IMR-90 (cell line): ENCODE results near the gene MUC6. TPM values are rescaled to one million over a fixed set of nuclear protein-coding genes. Genes with fewer than 3 reads are reported as not detected.

Experiments
- ATAC-seq: fragments of 200-7000 bp; cut with Tn5 transposase; 2 replicates; pipeline ENCODE4 v1.9.1; 2020; ENCODE audit warnings: low read depth, mild to moderate bottlenecking, moderate library complexity
- BruUV-seq: library from RNA; stranded (reverse); fragments of 400-500 nt; replicated peaks from 2 replicates; lab custom pipeline; 2021; lab: Mats Ljungman, UMichigan
- CTCF ChIA-PET: fragments of 300-600 bp; formaldehyde crosslinking; extraction: SDS; loops from one replicate; lab custom pipeline; 2021; ENCODE audit warnings: antibody characterized with exemption; lab: Yijun Ruan, JAX
- POLR2A ChIA-PET: fragments of 300-600 bp; sonication (Branson Sonifier 250); formaldehyde crosslinking; loops from one replicate; lab custom pipeline; 2022; ENCODE audit warnings: antibody characterized with exemption; ENCODE audit not compliant: unreplicated experiment; lab: Charles Lee
- DNase-seq: peaks from one replicate; pipeline ENCODE4 v3.0.0; 2013
- H2AFZ ChIP-seq: replicated peaks from 2 replicates; pipeline ENCODE3; 2013; ENCODE audit warnings: low read length, mild to moderate bottlenecking; ENCODE audit not compliant: poor library complexity
- H2AK5ac ChIP-seq: 2 replicates; pipeline ENCODE4 v1.6.1; 2013; ENCODE audit warnings: low read depth, low read length, inconsistent platforms
- H2AK9ac ChIP-seq: replicated peaks from 2 replicates; pipeline ENCODE3; 2013; ENCODE audit warnings: mild to moderate bottlenecking, low read depth, low read length, moderate library complexity; ENCODE audit not compliant: poor library complexity
- H2BK120ac ChIP-seq: 2 replicates; pipeline ENCODE4 v1.6.1; 2013; ENCODE audit warnings: low read depth, low read length, inconsistent platforms
- H2BK15ac ChIP-seq: 3 replicates; pipeline ENCODE4 v1.6.1; 2013; ENCODE audit warnings: low read depth, low read length, inconsistent platforms
- H2BK20ac ChIP-seq: 2 replicates; pipeline ENCODE4 v1.6.1; 2013; ENCODE audit warnings: low read depth, mild to moderate bottlenecking, inconsistent platforms, low read length, moderate library complexity
- H2BK5ac ChIP-seq: 2 replicates; pipeline ENCODE4 v1.6.1; 2013; ENCODE audit warnings: mild to moderate bottlenecking, low read depth, low read length, inconsistent platforms; ENCODE audit not compliant: poor library complexity, severe bottlenecking
- H3K14ac ChIP-seq: replicated peaks from 2 replicates; pipeline ENCODE4 v1.6.1; 2013; ENCODE audit warnings: low read depth, low read length, inconsistent platforms
- H3K18ac ChIP-seq: 2 replicates; pipeline ENCODE4 v1.6.1; 2013; ENCODE audit warnings: low read depth, low read length, control low read depth
- H3K23ac ChIP-seq: 2 replicates; pipeline ENCODE4 v1.6.1; 2013; ENCODE audit warnings: low read depth, low read length, inconsistent platforms
- H3K27ac ChIP-seq: 2 replicates; pipeline ENCODE4 v1.5.1; 2013; ENCODE audit warnings: mild to moderate bottlenecking, control low read depth, low read length; ENCODE audit not compliant: insufficient read depth
- H3K27me3 ChIP-seq: 2 replicates; pipeline ENCODE4 v1.6.1; 2013; ENCODE audit warnings: low read length; ENCODE audit not compliant: control insufficient read depth, insufficient read depth
- H3K36me3 ChIP-seq: 2 replicates; pipeline ENCODE4 v1.6.1; 2013; ENCODE audit warnings: low read length, mixed read lengths; ENCODE audit not compliant: control insufficient read depth, insufficient read depth
- H3K4ac ChIP-seq: 2 replicates; pipeline ENCODE4 v1.6.1; 2013; ENCODE audit warnings: low read depth, low read length, inconsistent platforms
- H3K4me1 ChIP-seq: 2 replicates; pipeline ENCODE4 v1.6.1; 2013; ENCODE audit warnings: low read length, mixed read lengths; ENCODE audit not compliant: control insufficient read depth, insufficient read depth
- H3K4me2 ChIP-seq: 2 replicates; pipeline ENCODE4 v1.6.1; 2013; ENCODE audit warnings: low read depth, mild to moderate bottlenecking, control low read depth, low read length, moderate library complexity
- H3K4me3 ChIP-seq: 2 replicates; pipeline ENCODE4 v1.5.1; 2013; ENCODE audit warnings: low read depth, mild to moderate bottlenecking, control low read depth, low read length, moderate library complexity; ENCODE audit not compliant: insufficient read depth
- H3K56ac ChIP-seq: 2 replicates; pipeline ENCODE4 v1.6.1; 2013; ENCODE audit warnings: low read length, inconsistent platforms; ENCODE audit not compliant: insufficient read depth; ENCODE audit errors: extremely low read depth
- H3K79me1 ChIP-seq, 2 experiments: 2 replicates each; pipeline ENCODE4 v1.6.1; 2013; ENCODE audit warnings: low read length in 2 of 2, inconsistent platforms in 1 of 2, low read depth in 1 of 2
- H3K9ac ChIP-seq: 2 replicates; pipeline ENCODE4 v1.6.1; 2013; ENCODE audit warnings: low read depth, low read length, control low read depth
- H3K9me1 ChIP-seq: 2 replicates; pipeline ENCODE4 v1.6.1; 2013; ENCODE audit warnings: low read length, inconsistent platforms; ENCODE audit not compliant: insufficient read depth
- H3K9me3 ChIP-seq: 2 replicates; pipeline ENCODE4 v1.6.1; 2013; ENCODE audit warnings: low read length; ENCODE audit not compliant: control insufficient read depth, insufficient read depth
- H4K20me1 ChIP-seq: 2 replicates; pipeline ENCODE4 v1.6.1; 2013; ENCODE audit warnings: low read length, inconsistent platforms; ENCODE audit not compliant: insufficient read depth
- H4K5ac ChIP-seq: 2 replicates; pipeline ENCODE4 v1.6.1; 2013; ENCODE audit warnings: mild to moderate bottlenecking, low read depth, low read length, control low read depth
- H4K8ac ChIP-seq, 2 experiments: 2 replicates each; pipeline ENCODE4 v1.6.1; 2013; ENCODE audit warnings: low read depth in 2 of 2, low read length in 2 of 2, control low read depth in 1 of 2, inconsistent platforms in 1 of 2
- H4K91ac ChIP-seq: 2 replicates; pipeline ENCODE4 v1.6.1; 2013; ENCODE audit warnings: low read depth, low read length, inconsistent platforms; ENCODE audit not compliant: insufficient read depth
- CEBPB ChIP-seq: IDR thresholded peaks from 2 replicates; pipeline ENCODE4 v1.6.1; 2012; ENCODE audit warnings: low read depth, low read length, improper control_type of control experiment
- MAFK ChIP-seq: IDR thresholded peaks from 2 replicates; pipeline ENCODE4 v1.6.1; 2012; ENCODE audit warnings: low read depth, low read length, improper control_type of control experiment
- NFE2L2 ChIP-seq: fragments of 150-350 bp; IDR thresholded peaks from 2 replicates; pipeline ENCODE4 v1.6.1; 2016; ENCODE audit warnings: low read depth, mild to moderate bottlenecking, low read length
- RFX5 ChIP-seq: IDR thresholded peaks from 2 replicates; pipeline ENCODE4 v1.8.0; 2012; ENCODE audit warnings: low read depth, mild to moderate bottlenecking, low read length, moderate library complexity
- WGBS, 2 experiments: methylation state at CpG; one replicate each; pipeline versions ENCODE4 v1.1.5 to v1.1.7; 2013; ENCODE audit warnings: missing lambda C conversion rate in 2 of 2; ENCODE audit not compliant: insufficient read length in 1 of 2; ENCODE audit errors: extremely low coverage in 2 of 2; 5-methylcytosine and 5-hydroxymethylcytosine counted together
- dilution Hi-C: fragments of 300-500 bp; cut with HindIII; formaldehyde crosslinking; loops from one replicate; pipeline ENCODE4 v1.14.3; 2018; ENCODE audit warnings: low sequenced_read_pairs; ENCODE audit not compliant: unreplicated experiment
- in situ Hi-C: fragments of 300-500 bp; cut with MboI; formaldehyde crosslinking; loops from 3 replicates; pipeline ENCODE4 v1.14.3; 2019; ENCODE audit warnings: low sequenced_read_pairs, inconsistent platforms, mixed read lengths
- intact Hi-C: fragments of 100-400 bp; cut with micrococcal nuclease; formaldehyde crosslinking; loops from 2 replicates; pipeline ENCODE4 v1.10.0; 2022
- polyA plus RNA-seq, 3 experiments: library from polyadenylated mRNA; depleted of rRNA; stranded (reverse); fragments of >200 nt; gene quantifications; 2 replicates each; pipeline ENCODE4 v1.2.3, GENCODE V29; 2012; ENCODE audit warnings: low replicate concordance in 1 of 3
- total RNA-seq: library from RNA; depleted of rRNA; stranded (reverse); fragments of >200 nt; gene quantifications from 2 replicates; pipeline ENCODE4 v1.2.3, GENCODE V29; 2012

Gene MUC6
- total and polyA plus RNA-seq, 2 of the 4 experiments (the other 2 are of a cell fraction), result not detected

GRCh38 chr11:1035577-1036283, 788 bp downstream of the MUC6 start:
- Histone ChIP-seq H2BK120ac (no peak overlapping the region), H3K27ac (no peak overlapping the region), H3K9me3 (no peaks in the 10 kb centered on the region)

More at GRCh38 chr11:1035577-1036283, 788 bp downstream of the MUC6 start:
- H2BK5ac ChIP-seq, result no peak overlapping the region
- H3K14ac ChIP-seq, result no peak overlapping the region
- no peaks in the 10 kb centered on the region for H3K36me3 ChIP-seq
- H3K4me3 ChIP-seq, result no peak overlapping the region
- in situ Hi-C loops (no loop called here), intact Hi-C loops (no loop called here), dilution Hi-C loops (no loop called here)
- no peaks in the 10 kb centered on the region for H3K4me1 ChIP-seq
- H3K4ac ChIP-seq, result no peak overlapping the region
- ATAC-seq (no peak), DNase-seq (no peak)
- H2AK5ac ChIP-seq, result no peak overlapping the region
- peaks cover 4% of the 10 kb centered on the region; the same call in 1 of the 2 replicates for H3K27me3 ChIP-seq
- no peaks in the 10 kb centered on the region for H3K79me1 ChIP-seq
- no peak for TF ChIP-seq NFE2L2
- no peak for TF ChIP-seq CEBPB
- no peak for TF ChIP-seq RFX5
- TF ChIP-seq MAFK, result no peak
- H2BK20ac ChIP-seq, result no peak overlapping the region
- H2BK15ac ChIP-seq, result no peak overlapping the region
- H3K18ac ChIP-seq, result no peak overlapping the region
- no peak overlapping the region for H4K5ac ChIP-seq
- no peak overlapping the region for H2AFZ ChIP-seq
- CTCF ChIA-PET, result no interaction called here
- POLR2A ChIA-PET, result no interaction called here
- H3K9me1 ChIP-seq, result no peaks in the 10 kb centered on the region
- BruUV-seq, result no TSS peak
- WGBS, 2 experiments, result 60% methylated on average over 1 of the region's 29 CpGs; no CpG with 5 or more reads in 1 of the 2 experiments
- H4K20me1 ChIP-seq, result peaks cover 6% of the 10 kb centered on the region; the same call in 1 of the 2 replicates
- no peak overlapping the region for H4K8ac ChIP-seq
- no peak overlapping the region for H4K91ac ChIP-seq
- no peak overlapping the region for H3K9ac ChIP-seq
- H2AK9ac ChIP-seq, result no peak overlapping the region
- no peak overlapping the region for H3K56ac ChIP-seq
- H3K4me2 ChIP-seq, result no peak overlapping the region
- H3K23ac ChIP-seq, result no peak overlapping the region
